Astrocyte of the cerebellum (primary cell): Measurements from ENCODE around the gene CPSF4.
A peak's percentile ranks its signal among the peaks of the same experiment; 100 is the strongest.
"Not testable (repeated sequence)": the region's sequence is repeated elsewhere in the genome, so short reads cannot be mapped to it uniquely, and the experiment has no call there.

Source experiments
- DNase-seq: peaks from one replicate; pipeline ENCODE4 v3.0.0-alpha.2; 2011; ENCODE audit warnings: low read depth
- H3K4me3 ChIP-seq: 2 replicates; pipeline ENCODE4 v1.5.1; 2011; ENCODE audit warnings: mild to moderate bottlenecking, low read depth, low read length, moderate library complexity
- CTCF ChIP-seq: IDR thresholded peaks from 2 replicates; pipeline ENCODE4 v1.5.1; 2012; ENCODE audit warnings: low read length, low read depth, moderate library complexity, mild to moderate bottlenecking; ENCODE audit errors: missing control alignments
- in situ Hi-C: cut with HindIII; loops from 2 replicates; pipeline ENCODE4 v1.10.0; 2017; ENCODE audit warnings: low sequenced_read_pairs

Gene CPSF4

GRCh38 chr7:99424932-99425730, 13.6 kb upstream of the CPSF4 start:
- in situ Hi-C loops, result no loop called here
- TF ChIP-seq CTCF, result no peak
- H3K4me3 ChIP-seq, result no peak overlapping the region
- DNase-seq, result no peak

GRCh38 chr7:99428972-99429566, 9.7 kb upstream of the CPSF4 start:
- in situ Hi-C loops, result no loop called here
- no peak for TF ChIP-seq CTCF
- no peak overlapping the region for H3K4me3 ChIP-seq
- no peak for DNase-seq

GRCh38 chr7:99429756-99430155, 9.0 kb upstream of the CPSF4 start:
- H3K4me3 ChIP-seq, result no peak overlapping the region
- in situ Hi-C loops, result no loop called here
- no peak for DNase-seq
- TF ChIP-seq CTCF, result no peak

GRCh38 chr7:99431756-99432540, 6.8 kb upstream of the CPSF4 start:
- in situ Hi-C loops, H3K4me3 ChIP-seq, DNase-seq: not testable (repeated sequence)

GRCh38 chr7:99433158-99433557, 5.6 kb upstream of the CPSF4 start:
- no peak for DNase-seq
- in situ Hi-C loops, result no loop called here
- no peak for TF ChIP-seq CTCF
- H3K4me3 ChIP-seq, result no peak overlapping the region

- no peak for DNase-seq
- TF ChIP-seq CTCF, result no peak
- in situ Hi-C loops, result no loop called here
- peak overlapping the region; percentile 91 for H3K4me3 ChIP-seq
Observed at GRCh38 chr7:99437946-99438572, 684 bp upstream of the CPSF4 start.
